Hepatocyte (in vitro differentiated cells): Measurements from ENCODE around the gene SLC1A2.

ENCODE experiments used
- EZH2phosphoT487 ChIP-seq: fragments of 200-600 bp; sonication (generic); IDR thresholded peaks from one replicate; pipeline ENCODE4 v1.6.1; 2018; ENCODE audit warnings: antibody characterized with exemption, mild to moderate bottlenecking, low read depth, moderate library complexity; ENCODE audit not compliant: unreplicated experiment, severe bottlenecking
- TF ChIP-seq, protein P1 (sequence below): fragments of 200-600 bp; sonication (generic); IDR thresholded peaks from 2 replicates; pipeline ENCODE4 v1.5.1; 2016; ENCODE audit warnings: antibody characterized with exemption, mild to moderate bottlenecking; ENCODE audit not compliant: poor library complexity

DNA sequence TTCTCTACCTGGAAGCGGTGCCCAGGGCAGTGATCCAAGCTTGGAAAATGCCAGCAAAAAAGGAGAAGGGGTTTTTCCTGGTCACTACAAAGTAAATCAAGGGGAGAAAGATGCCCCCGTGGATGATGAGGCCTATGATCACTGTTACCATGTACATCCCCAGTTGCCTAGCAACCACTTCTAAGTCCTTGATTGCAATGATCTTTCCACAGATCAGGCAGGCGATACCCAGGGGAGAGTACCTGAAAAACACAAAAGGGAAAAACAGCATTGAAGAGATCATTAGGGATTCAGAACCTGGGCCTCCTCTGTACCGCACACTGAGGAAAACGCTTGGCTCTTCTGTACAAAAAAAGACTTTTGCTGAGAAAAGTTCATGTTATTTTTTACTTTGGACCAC lies 127.1 kb downstream of the SLC1A2 start:
- TF ChIP-seq, protein P1, sequence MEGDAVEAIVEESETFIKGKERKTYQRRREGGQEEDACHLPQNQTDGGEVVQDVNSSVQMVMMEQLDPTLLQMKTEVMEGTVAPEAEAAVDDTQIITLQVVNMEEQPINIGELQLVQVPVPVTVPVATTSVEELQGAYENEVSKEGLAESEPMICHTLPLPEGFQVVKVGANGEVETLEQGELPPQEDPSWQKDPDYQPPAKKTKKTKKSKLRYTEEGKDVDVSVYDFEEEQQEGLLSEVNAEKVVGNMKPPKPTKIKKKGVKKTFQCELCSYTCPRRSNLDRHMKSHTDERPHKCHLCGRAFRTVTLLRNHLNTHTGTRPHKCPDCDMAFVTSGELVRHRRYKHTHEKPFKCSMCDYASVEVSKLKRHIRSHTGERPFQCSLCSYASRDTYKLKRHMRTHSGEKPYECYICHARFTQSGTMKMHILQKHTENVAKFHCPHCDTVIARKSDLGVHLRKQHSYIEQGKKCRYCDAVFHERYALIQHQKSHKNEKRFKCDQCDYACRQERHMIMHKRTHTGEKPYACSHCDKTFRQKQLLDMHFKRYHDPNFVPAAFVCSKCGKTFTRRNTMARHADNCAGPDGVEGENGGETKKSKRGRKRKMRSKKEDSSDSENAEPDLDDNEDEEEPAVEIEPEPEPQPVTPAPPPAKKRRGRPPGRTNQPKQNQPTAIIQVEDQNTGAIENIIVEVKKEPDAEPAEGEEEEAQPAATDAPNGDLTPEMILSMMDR = no peak
- no peak for TF ChIP-seq EZH2phosphoT487
